Myocyte (in vitro differentiated cells): ENCODE data around the gene FOXI1. TPM values are rescaled to one million over a fixed set of nuclear protein-coding genes. Genes with fewer than 3 reads are reported as not detected.

ENCODE experiments used
- DNase-seq: peaks from one replicate; pipeline ENCODE4 v3.0.0-alpha.2; 2012; ENCODE audit warnings: low read depth
- total RNA-seq: library from RNA; depleted of rRNA; stranded (reverse); fragments of >200 nt; gene quantifications from 2 replicates; pipeline ENCODE4 v1.2.3, GENCODE V29; 2014

Gene FOXI1
- total RNA-seq, 1 donor from 2014 or later, result not detected

GRCh38 chr5:170149206-170149515 lies 43.5 kb downstream of the FOXI1 start:
- no peak for DNase-seq

GRCh38 chr5:170150713-170151096 lies 45.0 kb downstream of the FOXI1 start:
- no peak for DNase-seq

GRCh38 chr5:170151097-170151831 lies 45.6 kb downstream of the FOXI1 start:
- peak; percentile 11 for DNase-seq

- DNase-seq, result no peak
Observed at GRCh38 chr5:170152767-170153166, 47.1 kb downstream of the FOXI1 start.

GRCh38 chr5:170154297-170154696 lies 48.6 kb downstream of the FOXI1 start:
- no peak for DNase-seq

- DNase-seq, result no peak
Observed at GRCh38 chr5:170154744-170155143, 49.0 kb downstream of the FOXI1 start.

GRCh38 chr5:170155771-170156170 lies 50.1 kb downstream of the FOXI1 start:
- DNase-seq, result no peak

GRCh38 chr5:170159101-170159698 lies 53.5 kb downstream of the FOXI1 start:
- no peak for DNase-seq

Other genes with a start within 250 kb of the FOXI1 start
- gene INSYN2B, start 125.4 kb upstream of the FOXI1 start, total RNA-seq, result 0.24 and 0.26 TPM in 2 replicates
- gene C5orf58, start 127.1 kb downstream of the FOXI1 start, total RNA-seq, result not detected in 2 replicates
- gene LCP2, start 191.9 kb downstream of the FOXI1 start, total RNA-seq, result 0.11 TPM in 1 of 2 replicates, not detected in the other